ENCODE data around the gene MPRIP.
A peak's percentile ranks its signal among the peaks of the same experiment; 100 is the strongest.
"Not testable (repeated sequence)": the region's sequence is repeated elsewhere in the genome, so short reads cannot be mapped to it uniquely, and the experiment has no call there.

Gene MPRIP

GRCh38 chr17:17168401-17168800 lies 126.1 kb downstream of the MPRIP start:
- DNase-seq (ENCODE audit: low spot score), result no peak

GRCh38 chr17:17169396-17169795 lies 127.1 kb downstream of the MPRIP start:
- no peak for DNase-seq (ENCODE audit: low spot score)

DNA sequence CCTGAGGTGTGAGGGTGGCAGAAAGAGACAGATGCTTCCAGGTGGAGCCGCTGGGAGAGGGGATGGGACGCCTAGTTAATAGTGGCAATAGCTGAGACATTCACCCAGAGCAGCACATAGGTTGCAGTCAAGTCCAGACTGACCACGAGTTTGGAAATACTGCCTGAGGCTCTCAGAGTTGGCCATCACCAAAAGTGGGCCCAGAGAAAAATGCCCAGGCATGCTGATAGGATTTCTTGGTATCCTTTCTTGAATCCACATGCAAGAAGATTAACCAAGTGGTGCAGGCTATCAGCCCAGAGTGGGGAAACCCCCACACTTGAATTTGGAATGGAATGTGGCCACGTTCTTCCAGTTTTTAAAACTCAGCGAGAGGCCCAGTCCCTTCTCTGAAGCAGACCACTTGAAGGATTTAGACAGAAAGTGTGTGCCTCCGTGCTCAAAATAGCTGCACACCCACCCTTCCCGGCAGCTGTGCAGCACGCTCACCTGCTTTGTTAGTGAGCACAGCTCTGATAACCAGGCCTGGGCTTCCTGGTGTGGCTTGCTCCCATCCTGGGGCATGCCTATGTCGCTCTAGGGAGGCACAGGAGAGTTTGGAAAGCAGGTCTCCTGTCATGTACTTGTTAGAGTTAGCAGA lies 128.2 kb downstream of the MPRIP start:
- DNase-seq (ENCODE audit: low spot score), result no peak

DNA sequence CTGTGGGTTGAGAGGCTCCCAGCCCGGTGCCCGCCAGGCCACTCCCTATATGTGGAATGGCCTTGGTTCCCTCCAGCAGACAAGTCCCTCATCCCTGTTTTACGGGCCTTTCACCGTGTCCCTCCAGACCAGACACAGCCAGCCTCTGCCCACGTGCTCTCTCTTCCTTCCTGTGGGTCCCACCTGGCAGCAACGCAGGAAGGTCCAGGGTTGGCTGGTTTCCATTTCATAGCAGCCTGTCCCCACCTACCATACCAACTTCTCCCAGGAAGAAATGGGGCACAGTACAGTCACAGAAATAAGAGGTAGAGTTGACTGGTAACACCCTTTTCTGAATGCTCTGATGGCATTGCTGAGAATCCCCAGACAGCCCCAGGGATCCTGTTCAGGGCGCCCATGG lies 128.9 kb downstream of the MPRIP start:
- DNase-seq (ENCODE audit: low spot score), result no peak

GRCh38 chr17:17172001-17172939 lies 130.0 kb downstream of the MPRIP start:
- no peak for DNase-seq (ENCODE audit: low spot score)

GRCh38 chr17:17172990-17173389 lies 130.7 kb downstream of the MPRIP start:
- DNase-seq (ENCODE audit: low spot score), result no peak

- no peak for DNase-seq (ENCODE audit: low spot score)
Observed at GRCh38 chr17:17173921-17174320, 131.7 kb downstream of the MPRIP start.

DNA sequence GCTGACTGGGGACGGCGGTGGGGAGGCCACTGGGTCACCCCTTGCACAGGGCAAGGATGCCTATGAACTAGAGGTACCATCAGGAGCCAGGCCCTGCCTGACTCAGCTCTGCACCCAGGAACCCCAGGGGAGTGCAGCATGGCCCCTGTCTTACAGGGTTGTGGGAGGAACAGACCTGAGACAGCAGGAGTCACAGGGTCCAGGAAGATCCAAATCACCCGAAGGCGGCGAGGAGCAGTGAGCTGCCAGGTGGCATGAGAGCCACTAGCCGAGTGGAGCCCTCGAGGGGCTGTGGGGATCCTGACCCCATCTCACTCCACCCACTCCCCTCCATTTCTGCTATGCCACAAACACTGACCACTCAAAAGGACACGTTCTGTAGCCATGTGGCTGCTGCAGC lies 133.1 kb downstream of the MPRIP start:
- no peak for DNase-seq (ENCODE audit: low spot score)

DNA sequence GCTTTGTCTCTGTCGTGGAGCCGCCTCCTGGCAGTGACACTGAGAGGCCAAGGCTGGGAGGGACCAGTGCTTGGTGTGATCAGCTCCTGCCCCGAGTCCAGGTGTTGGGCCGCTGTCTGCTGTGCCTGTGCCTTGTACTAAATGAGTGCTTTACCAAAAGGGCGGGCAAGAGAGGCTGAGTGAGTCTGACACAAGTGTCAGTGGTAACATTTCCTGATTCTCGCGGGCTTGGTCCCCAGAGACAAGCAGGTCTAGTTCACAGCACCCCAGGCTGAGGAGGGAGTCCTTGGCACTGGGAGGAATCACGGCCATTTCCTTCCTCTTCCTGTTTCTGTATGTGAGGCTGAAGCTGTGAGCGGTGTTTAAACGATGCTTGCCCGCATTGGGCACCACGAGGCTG lies 133.7 kb downstream of the MPRIP start:
- DNase-seq (ENCODE audit: low spot score), result no peak

GRCh38 chr17:17176341-17176740 lies 134.1 kb downstream of the MPRIP start:
- DNase-seq (ENCODE audit: low spot score), result no peak

GRCh38 chr17:17177176-17177575 lies 134.9 kb downstream of the MPRIP start:
- DNase-seq (ENCODE audit: low spot score), result no peak

DNA sequence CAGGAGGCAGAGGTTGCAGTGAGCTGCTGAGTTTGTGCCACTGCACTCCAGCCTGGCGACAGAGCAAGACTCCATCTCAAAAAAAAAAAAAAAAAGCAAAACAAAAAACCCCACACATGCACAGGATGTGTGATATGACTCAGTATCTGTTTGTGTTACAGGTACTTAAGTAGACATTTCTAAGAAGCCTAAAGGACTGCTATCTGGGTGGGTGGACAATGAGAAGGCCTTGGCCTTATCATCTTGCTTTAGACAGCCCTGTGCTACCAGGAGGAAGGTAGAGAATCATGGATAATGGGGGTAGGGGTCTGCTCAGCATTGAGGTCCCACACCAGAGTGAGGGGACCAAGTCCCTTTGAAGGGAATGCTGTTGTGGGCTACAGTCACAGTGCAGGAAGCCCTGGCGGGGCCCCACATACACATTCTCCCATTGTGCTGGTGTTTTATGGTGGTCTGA lies 137.1 kb downstream of the MPRIP start:
- DNase-seq (ENCODE audit: low spot score), result peak; percentile 71

DNA sequence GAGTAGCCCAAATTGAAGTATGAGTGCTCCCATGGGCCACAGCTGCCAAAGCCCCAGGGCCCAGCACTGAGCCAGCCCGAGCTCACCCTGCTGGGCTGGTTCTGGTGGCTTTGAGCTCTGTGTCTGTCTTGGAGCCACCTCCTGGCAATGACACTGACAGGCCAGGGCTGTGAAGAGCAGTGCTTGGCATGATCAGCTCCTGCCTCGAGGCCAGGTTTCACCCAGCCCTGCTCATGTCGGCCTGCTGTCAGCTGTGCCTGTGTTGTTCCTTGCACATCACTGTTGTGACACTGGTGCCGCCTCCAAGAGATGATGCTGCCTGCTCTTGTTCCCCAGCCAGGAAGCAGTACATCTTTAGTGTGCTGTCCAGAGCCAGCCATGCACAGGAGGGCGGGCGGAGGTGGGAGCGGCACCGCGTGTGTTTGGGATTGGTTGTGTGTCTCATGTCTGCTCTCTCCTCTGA lies 137.9 kb downstream of the MPRIP start:
- DNase-seq (ENCODE audit: low spot score), result no peak

- DNase-seq (ENCODE audit: low spot score), result no peak
Observed at GRCh38 chr17:17180741-17181525, 138.7 kb downstream of the MPRIP start.

DNA sequence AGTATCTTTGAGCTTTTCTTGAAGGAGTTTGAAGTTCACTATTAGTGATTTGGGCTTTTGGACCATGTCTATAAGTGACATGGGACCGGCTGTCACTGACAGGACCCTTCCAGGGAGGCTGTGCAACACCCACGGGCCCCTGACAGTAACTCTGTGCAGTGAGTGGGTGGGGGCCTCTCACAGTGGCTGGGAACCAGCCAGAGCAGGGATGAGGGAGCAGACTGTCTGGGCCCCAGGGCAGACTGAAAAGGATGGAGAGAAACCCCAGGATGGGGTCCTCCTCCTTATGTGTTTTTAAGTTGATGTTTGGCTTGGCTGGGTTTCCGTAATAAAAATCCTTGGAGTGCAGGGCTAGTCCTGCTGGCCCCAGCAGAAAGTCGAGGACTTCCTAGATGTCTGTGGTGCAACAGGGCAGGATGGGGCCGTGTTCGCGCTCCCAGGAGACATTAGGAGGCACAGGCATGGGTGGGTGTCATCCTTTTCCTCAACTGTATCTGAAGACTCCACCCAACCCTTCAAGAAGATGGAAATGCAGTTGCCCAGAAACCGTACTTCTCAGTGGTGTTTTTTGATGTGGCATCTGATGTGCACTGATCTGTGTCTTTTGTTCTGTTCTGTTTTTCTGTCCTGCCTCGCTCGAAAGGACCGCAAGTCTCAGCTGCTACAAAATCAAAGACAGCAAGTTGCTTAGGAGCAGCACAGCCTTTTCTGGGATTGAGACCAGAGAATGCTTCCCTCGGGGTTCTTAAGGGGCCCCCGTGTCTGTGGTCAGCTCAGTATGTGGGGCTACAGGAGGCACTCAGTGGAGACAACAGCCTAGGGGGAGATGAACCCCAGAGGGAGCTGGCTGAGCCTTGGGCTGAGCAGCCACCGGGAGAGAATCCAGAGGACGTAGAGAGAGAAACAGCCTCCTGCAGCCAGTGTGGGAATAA lies 139.7 kb downstream of the MPRIP start:
- DNase-seq (ENCODE audit: low spot score), result peak; percentile 44

DNA sequence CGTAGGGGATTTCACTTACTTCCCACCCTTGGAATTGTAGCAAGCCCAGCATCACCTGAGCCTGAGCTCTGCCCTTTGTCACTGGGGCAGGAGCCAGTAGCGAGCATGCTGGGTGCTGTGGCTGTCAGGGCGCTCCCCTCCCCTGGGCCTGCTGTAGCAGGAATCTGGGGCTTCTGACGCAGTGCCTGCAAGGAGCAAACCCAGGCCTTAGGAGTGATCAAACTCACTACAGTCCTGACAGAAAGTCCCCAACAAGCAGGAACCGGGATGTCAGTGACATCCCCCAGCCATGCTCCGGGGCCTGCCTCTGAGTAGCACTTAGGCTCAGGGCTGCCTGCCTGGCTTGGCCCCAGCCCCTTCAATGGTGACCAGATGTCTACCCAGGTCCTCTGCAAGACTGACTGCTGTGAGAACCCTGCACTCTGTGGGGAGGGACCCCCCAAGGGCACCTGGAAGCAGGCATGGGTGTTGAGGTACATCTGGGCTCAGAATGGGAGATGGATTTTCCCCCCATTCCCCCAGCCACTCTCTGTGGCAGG lies 140.4 kb downstream of the MPRIP start:
- DNase-seq (ENCODE audit: low spot score), result no peak

DNA sequence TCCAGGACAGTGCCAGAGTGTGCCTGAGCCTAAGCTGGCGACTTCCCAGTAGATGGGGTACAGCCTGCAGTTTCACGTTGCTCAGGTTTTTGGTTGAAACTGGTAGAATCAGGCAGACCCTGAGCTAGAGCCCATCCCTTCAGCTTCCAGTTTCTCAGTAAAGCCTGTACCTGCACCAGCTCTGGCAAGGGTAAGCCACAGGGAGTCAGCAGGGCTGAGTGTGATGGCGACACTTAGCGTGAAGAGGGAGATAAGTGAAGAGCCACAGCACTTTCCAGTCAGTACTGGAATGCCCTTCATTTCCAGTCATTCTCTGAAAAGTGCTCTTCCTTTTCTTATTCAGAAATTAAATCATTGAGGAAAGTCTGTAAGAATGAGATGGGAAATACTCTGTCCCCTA lies 141.5 kb downstream of the MPRIP start:
- no peak for DNase-seq (ENCODE audit: low spot score)

GRCh38 chr17:17184985-17185757 lies 142.9 kb downstream of the MPRIP start:
- DNase-seq (ENCODE audit: low spot score), result not testable (repeated sequence)

- DNase-seq (ENCODE audit: low spot score), result peak; percentile 71
Observed at GRCh38 chr17:17186051-17186450, 143.8 kb downstream of the MPRIP start.
